Hepatocyte (in vitro differentiated cells): ENCODE results near the gene NRG2.

ENCODE experiments used
- EZH2phosphoT487 ChIP-seq: fragments of 200-600 bp; sonication (generic); IDR thresholded peaks from one replicate; pipeline ENCODE4 v1.6.1; 2018; ENCODE audit warnings: antibody characterized with exemption, mild to moderate bottlenecking, low read depth, moderate library complexity; ENCODE audit not compliant: unreplicated experiment, severe bottlenecking
- TF ChIP-seq, protein P1 (sequence below): fragments of 200-600 bp; sonication (generic); IDR thresholded peaks from 2 replicates; pipeline ENCODE4 v1.5.1; 2016; ENCODE audit warnings: antibody characterized with exemption, mild to moderate bottlenecking; ENCODE audit not compliant: poor library complexity

DNA sequence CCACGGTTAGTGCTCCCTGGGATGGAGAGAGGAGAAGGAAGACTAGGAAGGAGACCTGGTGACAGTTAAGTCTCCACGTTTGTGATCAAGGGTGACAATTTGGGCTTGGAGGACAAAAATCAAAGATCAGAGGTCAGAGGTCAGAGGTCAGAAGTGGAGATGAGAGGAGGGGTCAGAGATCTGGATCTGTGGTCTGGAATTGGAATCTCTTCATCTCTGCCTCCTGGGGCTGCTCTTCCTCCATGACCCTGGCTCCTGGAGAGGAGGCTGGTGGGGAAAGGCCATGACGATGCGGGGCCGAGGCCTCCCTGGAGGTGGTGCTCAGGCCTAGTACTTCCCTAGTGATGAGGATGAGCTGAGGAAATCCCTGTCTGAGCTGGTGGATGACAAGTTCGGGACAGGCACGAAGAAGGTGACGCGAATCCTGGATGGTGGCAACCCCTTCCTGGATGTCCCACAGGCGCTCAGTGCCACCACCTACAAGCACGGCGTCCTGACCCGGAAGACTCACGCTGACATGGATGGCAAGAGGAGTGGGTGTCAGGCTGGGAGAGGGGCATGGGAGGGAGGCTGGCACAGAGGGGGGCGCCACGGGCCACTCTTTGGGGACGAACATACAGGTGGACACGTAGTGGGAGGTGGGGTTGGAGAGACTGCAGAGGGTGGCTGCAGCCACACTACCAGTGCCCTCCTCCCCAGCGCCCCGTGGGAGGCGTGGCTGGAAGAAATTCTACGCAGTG, 206.5 kb downstream of the NRG2 start:
- TF ChIP-seq, protein P1, sequence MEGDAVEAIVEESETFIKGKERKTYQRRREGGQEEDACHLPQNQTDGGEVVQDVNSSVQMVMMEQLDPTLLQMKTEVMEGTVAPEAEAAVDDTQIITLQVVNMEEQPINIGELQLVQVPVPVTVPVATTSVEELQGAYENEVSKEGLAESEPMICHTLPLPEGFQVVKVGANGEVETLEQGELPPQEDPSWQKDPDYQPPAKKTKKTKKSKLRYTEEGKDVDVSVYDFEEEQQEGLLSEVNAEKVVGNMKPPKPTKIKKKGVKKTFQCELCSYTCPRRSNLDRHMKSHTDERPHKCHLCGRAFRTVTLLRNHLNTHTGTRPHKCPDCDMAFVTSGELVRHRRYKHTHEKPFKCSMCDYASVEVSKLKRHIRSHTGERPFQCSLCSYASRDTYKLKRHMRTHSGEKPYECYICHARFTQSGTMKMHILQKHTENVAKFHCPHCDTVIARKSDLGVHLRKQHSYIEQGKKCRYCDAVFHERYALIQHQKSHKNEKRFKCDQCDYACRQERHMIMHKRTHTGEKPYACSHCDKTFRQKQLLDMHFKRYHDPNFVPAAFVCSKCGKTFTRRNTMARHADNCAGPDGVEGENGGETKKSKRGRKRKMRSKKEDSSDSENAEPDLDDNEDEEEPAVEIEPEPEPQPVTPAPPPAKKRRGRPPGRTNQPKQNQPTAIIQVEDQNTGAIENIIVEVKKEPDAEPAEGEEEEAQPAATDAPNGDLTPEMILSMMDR = no peak
- no peak for TF ChIP-seq EZH2phosphoT487
